DMS114 treated with DMSO at 0.1 percent for 48 hours (cell line): Measurements from ENCODE around the gene ITPR3.

Source experiments
- DNase-seq: peaks from one replicate; lab custom pipeline; 2025; ENCODE audit not compliant: unreplicated experiment; lab: John Stamatoyannopoulos, UW

The ITPR3 gene

GRCh38 chr6:33633462-33634158 lies 12.5 kb downstream of the ITPR3 start:
- DNase-seq: peak; percentile 24

GRCh38 chr6:33634161-33634727 lies 13.1 kb downstream of the ITPR3 start:
- DNase-seq: no peak

- DNase-seq: no peak
Observed at GRCh38 chr6:33634946-33635345, 13.8 kb downstream of the ITPR3 start.

- no peak for DNase-seq
Observed at GRCh38 chr6:33636655-33637054, 15.5 kb downstream of the ITPR3 start.

GRCh38 chr6:33638556-33638955 lies 17.4 kb downstream of the ITPR3 start:
- DNase-seq: no peak

- no peak for DNase-seq
Observed at GRCh38 chr6:33639559-33639958, 18.4 kb downstream of the ITPR3 start.

GRCh38 chr6:33640361-33640760 lies 19.2 kb downstream of the ITPR3 start:
- DNase-seq: no peak

- DNase-seq: no peak
Observed at GRCh38 chr6:33641144-33641543, 20.0 kb downstream of the ITPR3 start.

- DNase-seq: no peak
Observed at GRCh38 chr6:33641602-33642001, 20.5 kb downstream of the ITPR3 start.

GRCh38 chr6:33642897-33643296 lies 21.8 kb downstream of the ITPR3 start:
- no peak for DNase-seq

- DNase-seq: no peak
Observed at GRCh38 chr6:33651403-33651802, 30.3 kb downstream of the ITPR3 start.

- no peak for DNase-seq
Observed at GRCh38 chr6:33652002-33652401, 30.9 kb downstream of the ITPR3 start.

GRCh38 chr6:33654831-33655554 lies 33.9 kb downstream of the ITPR3 start:
- DNase-seq: no peak

GRCh38 chr6:33656844-33657243 lies 35.7 kb downstream of the ITPR3 start:
- DNase-seq: no peak

- DNase-seq: no peak
Observed at GRCh38 chr6:33658982-33659689, 38.0 kb downstream of the ITPR3 start.

GRCh38 chr6:33659986-33660385 lies 38.9 kb downstream of the ITPR3 start:
- no peak for DNase-seq

- DNase-seq: no peak
Observed at GRCh38 chr6:33661106-33661838, 40.1 kb downstream of the ITPR3 start.

GRCh38 chr6:33662318-33662717 lies 41.2 kb downstream of the ITPR3 start:
- no peak for DNase-seq

GRCh38 chr6:33663028-33663427 lies 41.9 kb downstream of the ITPR3 start:
- no peak for DNase-seq

GRCh38 chr6:33663727-33664449 lies 42.8 kb downstream of the ITPR3 start:
- DNase-seq: no peak
